D721Med (cell line): ENCODE measurements around the gene SIGLEC15.
"Not testable (repeated sequence)": the region's sequence is repeated elsewhere in the genome, so short reads cannot be mapped to it uniquely, and the experiment has no call there.

Source experiments
- DNase-seq: peaks from one replicate; pipeline ENCODE4 v3.0.0; 2011; ENCODE audit warnings: low spot score; ENCODE audit not compliant: insufficient read length
- FAIRE-seq: peaks from 2 replicates; lab custom pipeline; 2011; peaks lifted over from hg19 to GRCh38; lab: Jason Lieb, UNC
- TF ChIP-seq, protein P1 (sequence below): IDR thresholded peaks from 2 replicates; pipeline ENCODE4 v1.5.1; 2012; ENCODE audit warnings: mild to moderate bottlenecking, control low read depth; ENCODE audit not compliant: insufficient read depth; ENCODE audit errors: missing control alignments

Gene SIGLEC15

DNA sequence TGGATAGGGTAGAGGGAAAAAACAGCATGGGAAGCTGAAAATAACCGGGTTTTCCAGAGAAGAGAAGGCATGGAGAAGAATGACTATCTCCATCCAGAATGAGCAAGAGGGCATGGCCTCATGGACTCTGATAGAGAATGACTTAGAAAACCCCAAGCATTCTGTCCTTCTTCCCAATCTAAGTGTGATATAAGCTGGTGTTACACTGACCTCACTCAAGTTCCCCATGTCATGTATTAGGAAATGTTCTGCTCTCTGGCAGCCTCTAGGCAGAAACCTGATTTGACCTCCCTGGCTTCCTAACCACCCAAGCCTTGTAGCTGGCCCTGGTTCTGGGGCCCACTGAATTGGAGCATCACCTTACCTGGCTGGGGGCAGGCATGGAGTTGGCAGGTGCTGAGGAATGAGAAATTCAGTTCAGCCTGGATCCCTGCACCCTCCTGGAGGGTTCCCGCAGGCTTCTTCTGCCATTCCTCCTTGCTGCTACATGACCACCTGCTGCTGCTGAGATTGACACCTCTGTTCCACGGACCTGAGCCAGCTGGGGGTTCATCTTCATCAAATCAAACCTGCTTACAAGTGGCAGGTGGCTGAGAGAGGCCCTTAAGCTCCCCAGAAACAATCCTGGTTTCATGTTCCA, 5.2 kb upstream of the SIGLEC15 start:
- TF ChIP-seq, protein P1, sequence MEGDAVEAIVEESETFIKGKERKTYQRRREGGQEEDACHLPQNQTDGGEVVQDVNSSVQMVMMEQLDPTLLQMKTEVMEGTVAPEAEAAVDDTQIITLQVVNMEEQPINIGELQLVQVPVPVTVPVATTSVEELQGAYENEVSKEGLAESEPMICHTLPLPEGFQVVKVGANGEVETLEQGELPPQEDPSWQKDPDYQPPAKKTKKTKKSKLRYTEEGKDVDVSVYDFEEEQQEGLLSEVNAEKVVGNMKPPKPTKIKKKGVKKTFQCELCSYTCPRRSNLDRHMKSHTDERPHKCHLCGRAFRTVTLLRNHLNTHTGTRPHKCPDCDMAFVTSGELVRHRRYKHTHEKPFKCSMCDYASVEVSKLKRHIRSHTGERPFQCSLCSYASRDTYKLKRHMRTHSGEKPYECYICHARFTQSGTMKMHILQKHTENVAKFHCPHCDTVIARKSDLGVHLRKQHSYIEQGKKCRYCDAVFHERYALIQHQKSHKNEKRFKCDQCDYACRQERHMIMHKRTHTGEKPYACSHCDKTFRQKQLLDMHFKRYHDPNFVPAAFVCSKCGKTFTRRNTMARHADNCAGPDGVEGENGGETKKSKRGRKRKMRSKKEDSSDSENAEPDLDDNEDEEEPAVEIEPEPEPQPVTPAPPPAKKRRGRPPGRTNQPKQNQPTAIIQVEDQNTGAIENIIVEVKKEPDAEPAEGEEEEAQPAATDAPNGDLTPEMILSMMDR = no peak
- FAIRE-seq (no peak), DNase-seq (no peak)

DNA sequence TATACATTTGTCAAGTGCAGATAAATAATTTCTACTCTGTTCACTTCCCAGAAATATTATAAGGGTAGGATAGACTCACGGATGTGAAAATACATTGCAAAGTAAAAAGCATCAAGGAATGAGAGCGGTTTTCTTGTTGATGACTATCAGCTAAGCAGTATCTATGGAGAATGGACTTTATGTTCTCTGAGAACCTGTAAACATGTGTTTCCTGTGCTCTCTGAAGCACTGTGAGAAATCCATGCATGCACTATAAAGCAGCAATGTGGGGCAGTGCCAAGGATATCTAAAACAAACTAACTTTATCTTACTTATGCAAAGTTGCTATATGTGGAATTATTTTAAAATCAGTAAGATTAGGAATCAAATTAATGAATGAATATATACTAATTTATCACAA, 4.4 kb upstream of the SIGLEC15 start:
- DNase-seq (no peak), FAIRE-seq (no peak)
- TF ChIP-seq, protein P1 = no peak

DNA sequence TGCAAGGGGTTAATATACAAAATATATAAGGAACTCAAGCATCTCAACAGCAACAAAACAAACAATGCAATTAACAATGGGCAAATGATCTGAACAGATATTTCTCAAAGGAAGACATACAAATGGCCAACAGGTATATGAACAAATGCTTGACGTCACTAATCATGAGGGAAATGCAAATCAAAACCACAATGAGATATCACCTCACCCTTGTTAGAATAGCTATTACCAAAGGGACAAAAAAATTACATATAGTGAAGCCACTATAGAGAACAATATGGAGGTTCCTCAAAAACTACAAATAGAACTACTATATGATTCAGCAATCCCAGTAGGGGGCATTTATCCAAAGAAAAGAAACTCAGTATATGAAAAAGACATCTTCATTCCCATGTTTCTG, 3.8 kb upstream of the SIGLEC15 start:
- DNase-seq = no peak
- TF ChIP-seq, protein P1 = no peak
- no peak for FAIRE-seq

DNA sequence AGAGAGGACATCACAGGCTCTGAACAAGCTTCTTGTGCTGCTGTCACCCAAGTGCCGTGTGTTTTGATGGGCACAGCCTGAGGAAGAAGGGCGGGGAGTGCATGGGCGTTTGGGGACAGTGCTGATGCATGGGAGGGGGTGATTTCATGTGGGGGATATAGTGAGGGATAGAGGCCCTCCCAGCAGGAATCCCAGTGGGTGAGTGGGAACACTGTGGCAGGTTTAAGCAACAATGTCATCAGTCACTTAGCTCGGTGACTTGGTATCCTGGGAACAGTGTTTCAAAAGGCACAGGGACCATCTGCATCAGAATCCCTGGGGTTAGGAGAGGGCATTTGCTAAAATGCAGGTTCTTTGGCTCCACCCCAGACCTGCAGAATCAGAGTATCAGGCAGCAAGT, 609 bp downstream of the SIGLEC15 start:
- TF ChIP-seq, protein P1 = no peak
- FAIRE-seq = no peak
- no peak for DNase-seq

DNA sequence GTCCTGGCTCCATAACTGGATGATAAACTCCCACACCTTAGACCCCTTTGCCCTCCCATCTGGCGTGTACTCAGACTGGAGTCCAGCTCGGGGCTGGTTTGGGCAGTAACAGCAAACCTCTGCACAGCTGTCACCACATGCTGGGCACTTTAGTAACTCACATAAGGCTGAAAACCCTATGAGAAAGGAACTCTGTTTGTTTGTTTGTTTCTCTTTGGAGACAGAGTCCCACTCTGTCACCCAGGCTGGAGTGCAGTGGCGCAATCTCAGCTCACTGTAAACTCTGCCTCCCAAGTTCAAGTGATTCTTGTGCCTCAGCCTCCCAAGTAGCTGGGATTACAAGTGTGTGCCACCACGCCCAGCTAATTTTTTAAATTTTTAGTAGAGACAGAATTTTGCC, 1.2 kb downstream of the SIGLEC15 start:
- not testable (repeated sequence) for DNase-seq, FAIRE-seq

DNA sequence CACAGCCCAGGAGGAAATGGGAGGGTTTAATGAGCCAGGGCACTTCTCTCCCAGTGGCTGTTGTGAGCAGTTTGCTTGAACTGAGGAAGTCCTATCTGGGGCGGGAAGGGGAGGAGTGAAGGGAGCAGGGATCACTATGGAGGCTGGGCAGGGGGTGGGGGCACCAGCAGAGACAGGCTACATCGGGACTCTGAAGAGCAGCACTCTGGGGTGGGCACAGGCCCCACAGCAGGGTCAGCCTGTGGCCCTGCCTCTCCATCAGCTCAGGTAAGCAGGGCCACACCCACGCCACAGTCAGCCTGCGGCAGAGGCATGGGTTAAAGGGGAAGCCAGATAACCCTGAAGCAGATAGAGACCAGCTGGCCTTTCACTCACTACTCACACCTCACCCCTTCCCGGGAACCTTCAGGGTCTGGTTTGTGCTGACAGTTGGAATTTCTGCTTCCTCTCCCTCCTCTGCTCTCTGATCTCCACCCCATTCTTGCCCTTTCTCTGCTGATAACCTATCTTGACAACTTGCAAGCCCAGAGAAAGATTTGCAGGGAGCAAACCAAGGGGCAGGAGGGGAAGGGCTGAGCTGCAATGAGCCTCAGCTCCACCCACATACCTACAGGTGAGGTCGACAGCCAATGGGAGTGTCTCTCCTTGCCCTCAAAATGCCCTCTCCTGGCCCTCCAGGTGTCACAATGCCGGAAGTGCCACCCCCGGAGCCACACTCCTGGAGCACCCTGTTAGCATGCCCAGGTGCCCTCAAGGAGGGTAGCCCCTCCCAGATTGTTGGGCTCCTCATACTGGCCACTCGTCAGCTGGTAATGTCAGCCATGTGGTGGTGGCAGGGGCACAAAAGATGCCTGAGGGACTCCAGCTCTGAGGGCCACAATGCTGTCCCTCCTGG, 3.7 kb downstream of the SIGLEC15 start:
- no peak for DNase-seq
- FAIRE-seq = no peak
- TF ChIP-seq, protein P1 = no peak

DNA sequence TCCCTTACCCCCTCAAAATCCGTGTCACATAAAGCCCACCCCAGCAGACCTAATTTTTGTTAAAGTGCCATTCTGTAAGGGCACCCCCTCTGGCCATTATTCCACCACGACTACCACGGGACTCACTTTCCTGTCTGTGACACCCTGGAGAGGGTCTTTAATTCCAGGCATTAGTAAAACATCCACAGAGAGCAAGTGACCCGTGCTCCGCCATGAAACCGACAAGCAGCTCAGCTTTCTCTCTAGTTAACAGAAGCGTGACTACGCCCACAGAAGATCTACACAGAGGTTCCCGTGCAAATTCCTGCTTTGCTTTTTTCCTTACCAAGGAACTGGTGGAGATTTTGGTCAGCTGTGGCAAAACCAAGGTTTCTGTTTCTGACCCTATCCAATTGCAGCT, 4.4 kb downstream of the SIGLEC15 start:
- TF ChIP-seq, protein P1 = no peak
- FAIRE-seq (no peak), DNase-seq (no peak)
